Testis (tissue), 2 donors: ENCODE measurements around the gene CEP85L.

Experiments
- POLR2A ChIP-seq: fragments of 450-650 bp; IDR thresholded peaks from one replicate; pipeline ENCODE4 v1.6.1; 2017; ENCODE audit warnings: antibody characterized with exemption, mild to moderate bottlenecking, moderate library complexity
- TF ChIP-seq, protein P1 (sequence below), 3 experiments: fragments of 450-650 bp in 2 of 3; fragments of 200-600 bp in 1 of 3; sonication (generic) in 1 of 3; IDR thresholded peaks; one replicate each; pipeline ENCODE4 v1.5.1; 2016 to 2019; ENCODE audit warnings: antibody characterized with exemption in 3 of 3, mild to moderate bottlenecking in 2 of 3, moderate library complexity in 1 of 3

- TF ChIP-seq, protein P1, sequence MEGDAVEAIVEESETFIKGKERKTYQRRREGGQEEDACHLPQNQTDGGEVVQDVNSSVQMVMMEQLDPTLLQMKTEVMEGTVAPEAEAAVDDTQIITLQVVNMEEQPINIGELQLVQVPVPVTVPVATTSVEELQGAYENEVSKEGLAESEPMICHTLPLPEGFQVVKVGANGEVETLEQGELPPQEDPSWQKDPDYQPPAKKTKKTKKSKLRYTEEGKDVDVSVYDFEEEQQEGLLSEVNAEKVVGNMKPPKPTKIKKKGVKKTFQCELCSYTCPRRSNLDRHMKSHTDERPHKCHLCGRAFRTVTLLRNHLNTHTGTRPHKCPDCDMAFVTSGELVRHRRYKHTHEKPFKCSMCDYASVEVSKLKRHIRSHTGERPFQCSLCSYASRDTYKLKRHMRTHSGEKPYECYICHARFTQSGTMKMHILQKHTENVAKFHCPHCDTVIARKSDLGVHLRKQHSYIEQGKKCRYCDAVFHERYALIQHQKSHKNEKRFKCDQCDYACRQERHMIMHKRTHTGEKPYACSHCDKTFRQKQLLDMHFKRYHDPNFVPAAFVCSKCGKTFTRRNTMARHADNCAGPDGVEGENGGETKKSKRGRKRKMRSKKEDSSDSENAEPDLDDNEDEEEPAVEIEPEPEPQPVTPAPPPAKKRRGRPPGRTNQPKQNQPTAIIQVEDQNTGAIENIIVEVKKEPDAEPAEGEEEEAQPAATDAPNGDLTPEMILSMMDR (IDR thresholded peaks at IDR 0.05), result no peak
- TF ChIP-seq POLR2A, result no peak
Measured at GRCh38 chr6:118584911-118585310, 66.5 kb downstream of the CEP85L start.
